Sciatic nerve (tissue), 2 donors: Measurements from ENCODE around the gene ALDH3B2. TPM values are rescaled to one million over a fixed set of nuclear protein-coding genes. Genes with fewer than 3 reads are reported as not detected.
"Not testable (repeated sequence)": the region's sequence is repeated elsewhere in the genome, so short reads cannot be mapped to it uniquely, and the experiment has no call there.

Experiments used
- ATAC-seq: fragments of 200-7000 bp; cut with Tn5 transposase; one replicate; pipeline ENCODE4 v1.9.1; 2020; ENCODE audit warnings: mild to moderate bottlenecking, moderate library complexity
- DNase-seq: peaks from one replicate; pipeline ENCODE4 v3.0.0-alpha.2; 2020; ENCODE audit warnings: low spot score
- intact Hi-C: fragments of 100-400 bp; cut with DNase I; formaldehyde crosslinking; loops from one replicate; pipeline ENCODE4 v1.14.2; 2022
- total RNA-seq: library from RNA; stranded (reverse); fragmentation: NEBNext Ultra II Directional; extraction: Animal tissue kit (Norgen Biotek cat#: 25700); gene quantifications from one replicate; pipeline ENCODE4 v1.2.1, GENCODE V29; 2021
- donor health status: DM: no; HTN: no; CAD: no.
- donor health status: DM: no; HTN: no; CAD: no.

The ALDH3B2 gene
- total RNA-seq, 1 donor from 2014 or later = not detected

GRCh38 chr11:67648140-67648795 is 26.2 kb downstream of the ALDH3B2 start:
- ATAC-seq = no peak
- intact Hi-C loops = no loop called here
- no peak for DNase-seq

GRCh38 chr11:67647471-67647870 is 27.0 kb downstream of the ALDH3B2 start:
- intact Hi-C loops = no loop called here
- DNase-seq (no peak), ATAC-seq (no peak)

GRCh38 chr11:67646535-67647336 is 27.7 kb downstream of the ALDH3B2 start:
- DNase-seq (no peak), ATAC-seq (no peak)

GRCh38 chr11:67645521-67646461 is 28.6 kb downstream of the ALDH3B2 start:
- DNase-seq = no peak
- no peak for ATAC-seq
- intact Hi-C loops = no loop called here

More at GRCh38 chr11:67646535-67647336, 27.7 kb downstream of the ALDH3B2 start:
- intact Hi-C loops = no loop called here

- peak; percentile 53 for DNase-seq
- intact Hi-C loops = no loop called here
- no peak for ATAC-seq
Observed at GRCh38 chr11:67644472-67645418, 29.7 kb downstream of the ALDH3B2 start.

- ATAC-seq = no peak
- DNase-seq = no peak
Observed at GRCh38 chr11:67644042-67644441, 30.4 kb downstream of the ALDH3B2 start.

GRCh38 chr11:67642173-67643120 is 32.0 kb downstream of the ALDH3B2 start:
- ATAC-seq = no peak
- intact Hi-C loops = no loop called here
- DNase-seq = no peak

More at GRCh38 chr11:67644042-67644441, 30.4 kb downstream of the ALDH3B2 start:
- intact Hi-C loops = no loop called here

GRCh38 chr11:67641338-67642172 is 32.9 kb downstream of the ALDH3B2 start:
- DNase-seq = no peak
- intact Hi-C loops = no loop called here
- no peak for ATAC-seq

GRCh38 chr11:67640758-67641337 is 33.6 kb downstream of the ALDH3B2 start:
- no peak for ATAC-seq
- DNase-seq = no peak
- intact Hi-C loops = no loop called here

- intact Hi-C loops = no loop called here
- DNase-seq (peak; percentile 79), ATAC-seq (peak; percentile 80)
Observed at GRCh38 chr11:67640021-67640757, 34.2 kb downstream of the ALDH3B2 start.

- intact Hi-C loops = no loop called here
- DNase-seq = no peak
- no peak for ATAC-seq
Observed at GRCh38 chr11:67639438-67639859, 35.0 kb downstream of the ALDH3B2 start, which contains the start of gene TBX10. Gene TBX10 (minus strand): TSS chr11:67639763. CDS start chr11:67639472, 291 bp downstream.

GRCh38 chr11:67638535-67639437 is 35.6 kb downstream of the ALDH3B2 start:
- ATAC-seq (no peak), DNase-seq (no peak)
- intact Hi-C loops = no loop called here

GRCh38 chr11:67637441-67637840 is 37.0 kb downstream of the ALDH3B2 start:
- DNase-seq, ATAC-seq, intact Hi-C loops: not testable (repeated sequence)

GRCh38 chr11:67636962-67637361 is 37.5 kb downstream of the ALDH3B2 start:
- intact Hi-C loops = no loop called here
- ATAC-seq (no peak), DNase-seq (no peak)
